ENCODE data around the gene DRGX.

The DRGX gene

DNA sequence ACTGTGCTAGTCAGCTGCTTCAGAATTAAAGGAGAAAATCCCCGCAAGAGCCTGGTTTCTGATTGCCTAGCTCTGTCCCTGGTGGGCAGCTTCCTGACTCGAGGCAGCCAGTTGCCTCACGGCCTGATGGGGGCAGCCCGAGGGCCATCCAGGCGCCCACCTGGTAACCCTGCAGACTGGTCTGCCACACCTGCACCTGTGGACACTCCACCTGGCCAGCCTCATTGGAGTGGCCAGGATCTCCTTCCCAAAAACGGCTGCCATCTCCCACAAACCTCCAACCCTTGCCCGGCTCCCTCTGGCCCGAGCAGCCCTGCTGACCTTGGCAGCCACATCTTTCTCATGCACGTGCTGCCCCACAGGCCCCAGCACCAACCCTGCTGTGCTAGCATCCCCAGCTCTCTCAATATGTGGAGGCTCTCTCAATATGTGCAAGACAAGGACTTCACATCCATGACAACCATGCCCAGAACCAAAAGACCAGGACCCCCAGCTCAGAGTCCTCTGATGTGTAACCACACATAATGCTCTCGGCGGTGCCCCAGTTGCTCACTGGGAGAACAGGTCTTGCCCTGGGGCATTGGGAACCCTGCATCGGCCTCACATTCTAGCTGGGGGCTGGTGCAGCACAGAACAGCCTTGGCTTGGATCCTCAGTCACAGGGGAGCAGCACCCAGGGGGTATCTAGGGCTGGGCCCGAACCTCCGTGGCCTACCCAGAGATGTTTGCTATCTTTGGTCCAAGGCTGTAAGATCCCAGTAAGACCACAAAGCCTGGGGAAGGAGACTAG lies 14.6 kb downstream of the DRGX start:
- no peak for DNase-seq

DNA sequence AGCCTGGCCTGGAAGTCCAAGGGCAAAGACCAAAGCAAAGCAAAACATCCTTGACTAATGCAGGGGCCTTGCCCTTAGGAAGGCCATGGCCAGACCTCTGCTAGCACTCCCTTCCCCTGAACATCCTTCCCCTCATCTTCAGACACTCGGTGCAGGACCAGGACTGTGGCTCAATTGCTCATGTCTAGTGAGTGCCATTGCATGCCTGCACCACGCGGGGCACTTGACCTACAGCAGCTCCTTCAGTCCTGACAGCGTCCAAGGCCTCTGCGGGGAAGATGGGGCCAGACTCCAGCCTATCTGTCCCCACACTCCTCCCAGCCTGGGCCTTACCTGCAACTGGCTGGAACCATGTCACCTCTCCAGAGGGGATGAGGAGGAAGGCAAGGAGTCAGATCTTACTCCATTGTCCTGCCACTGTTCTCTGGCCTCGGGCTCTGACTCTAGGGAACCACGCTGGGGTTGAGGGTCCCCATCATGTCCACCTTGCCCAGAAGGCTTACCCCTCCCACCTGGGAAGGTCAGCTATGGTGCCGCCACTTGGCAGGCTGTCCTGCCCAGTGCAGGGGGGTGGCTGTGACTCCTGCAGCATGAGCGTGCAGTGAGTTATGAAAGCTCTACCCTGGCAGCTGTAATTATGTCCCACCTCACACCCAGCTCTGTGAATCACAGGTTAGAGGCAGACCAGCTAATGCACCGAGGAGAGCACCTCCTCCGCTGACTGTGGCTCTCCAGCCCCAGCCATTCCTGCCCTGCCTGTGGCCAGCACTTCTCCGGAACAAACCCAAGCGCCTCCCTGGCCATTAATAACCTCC lies 16.1 kb downstream of the DRGX start:
- no peak for DNase-seq

DNA sequence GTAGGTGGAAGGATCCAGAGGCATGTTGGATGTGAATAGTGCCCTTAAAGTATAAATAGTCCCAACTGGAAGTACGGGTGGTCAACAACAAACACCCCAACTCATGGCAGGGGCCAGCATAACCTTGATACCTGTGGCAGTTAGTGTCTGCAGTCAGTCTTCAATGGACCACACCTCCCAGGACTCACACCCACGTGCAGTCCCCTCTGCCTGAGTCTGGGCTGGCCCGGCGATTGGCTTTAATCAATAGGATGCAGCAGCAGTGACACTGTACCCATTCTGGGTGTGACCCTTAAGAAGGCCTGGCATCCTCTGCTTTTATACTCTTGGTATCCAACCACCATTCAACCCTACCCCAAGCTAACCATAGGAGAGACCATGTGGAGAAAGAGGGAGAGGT lies 18.6 kb downstream of the DRGX start:
- DNase-seq = no peak

DNA sequence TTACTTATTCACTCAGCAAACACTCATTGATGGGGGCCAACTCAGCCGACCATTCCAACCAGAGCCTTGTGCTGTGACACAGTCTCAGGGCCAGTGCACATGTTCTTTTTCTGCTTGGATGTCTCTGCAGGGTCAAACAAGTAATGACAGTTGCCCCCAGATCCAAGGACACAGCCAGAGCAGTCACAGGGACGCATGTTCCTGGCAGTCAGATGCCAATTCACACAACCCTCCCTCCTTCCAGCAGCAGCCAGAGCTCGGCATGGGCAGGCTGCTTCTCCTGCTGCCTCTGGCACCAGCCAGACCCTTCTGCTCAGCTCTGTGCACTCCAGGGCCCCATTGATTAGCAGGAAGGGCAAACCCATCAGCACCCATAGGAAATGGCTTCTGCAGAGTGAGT lies 20.3 kb downstream of the DRGX start:
- DNase-seq = no peak

DNA sequence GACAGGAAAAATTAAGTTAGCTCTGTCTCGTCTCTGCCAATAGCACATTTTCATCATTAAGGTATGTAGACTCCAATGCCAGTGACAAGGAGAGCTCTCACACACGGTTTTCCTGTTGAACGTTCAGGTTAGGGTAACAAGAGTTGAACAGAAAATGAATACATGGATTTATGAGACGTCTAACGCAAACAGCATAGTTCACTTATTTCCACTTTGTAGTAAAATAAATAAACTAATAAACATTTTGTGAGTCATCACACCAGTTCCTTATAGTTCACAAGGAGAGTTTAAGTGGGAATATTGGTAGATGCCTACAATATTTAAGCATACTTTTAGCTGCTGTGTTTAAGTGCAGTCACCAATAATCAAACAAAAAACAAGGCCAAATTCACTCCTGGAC lies 21.1 kb downstream of the DRGX start:
- no peak for DNase-seq

DNA sequence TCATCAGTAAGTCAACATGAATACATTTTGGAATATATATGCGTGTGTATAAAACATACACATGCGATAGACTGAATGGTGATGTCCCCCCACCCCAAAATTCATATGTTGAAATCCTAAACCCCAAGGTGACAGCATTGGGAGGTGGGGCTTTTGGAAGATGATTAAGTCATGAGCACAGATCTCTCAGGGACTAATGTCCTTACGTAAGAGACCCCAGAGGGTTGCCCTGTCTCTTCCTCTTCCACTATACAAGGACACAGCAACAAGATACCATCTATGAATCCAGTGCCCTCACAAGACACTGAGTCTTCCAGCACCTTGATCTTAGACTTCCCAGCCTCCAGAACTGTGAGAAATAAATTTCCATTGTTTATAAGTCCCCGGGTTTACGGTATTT lies 22.5 kb downstream of the DRGX start:
- DNase-seq = no peak

DNA sequence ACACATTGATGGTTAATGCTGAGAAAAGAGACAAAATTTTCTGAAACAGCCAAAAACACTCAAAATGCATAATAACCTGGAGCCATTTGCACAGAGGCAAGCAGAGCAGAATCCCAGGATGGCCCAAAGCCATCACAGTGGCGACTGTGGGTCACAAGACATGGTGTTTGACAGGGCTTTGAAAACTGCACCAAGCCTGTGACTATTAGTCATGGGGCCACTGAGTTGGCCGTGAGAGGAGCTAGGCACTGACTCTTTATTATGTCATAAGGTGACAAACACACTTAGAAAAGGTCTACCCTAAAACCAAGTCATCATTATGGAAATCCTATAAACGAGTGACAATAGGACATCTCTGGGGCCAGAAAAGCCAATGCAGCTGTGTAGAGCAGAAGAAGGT lies 23.9 kb downstream of the DRGX start:
- no peak for DNase-seq

DNA sequence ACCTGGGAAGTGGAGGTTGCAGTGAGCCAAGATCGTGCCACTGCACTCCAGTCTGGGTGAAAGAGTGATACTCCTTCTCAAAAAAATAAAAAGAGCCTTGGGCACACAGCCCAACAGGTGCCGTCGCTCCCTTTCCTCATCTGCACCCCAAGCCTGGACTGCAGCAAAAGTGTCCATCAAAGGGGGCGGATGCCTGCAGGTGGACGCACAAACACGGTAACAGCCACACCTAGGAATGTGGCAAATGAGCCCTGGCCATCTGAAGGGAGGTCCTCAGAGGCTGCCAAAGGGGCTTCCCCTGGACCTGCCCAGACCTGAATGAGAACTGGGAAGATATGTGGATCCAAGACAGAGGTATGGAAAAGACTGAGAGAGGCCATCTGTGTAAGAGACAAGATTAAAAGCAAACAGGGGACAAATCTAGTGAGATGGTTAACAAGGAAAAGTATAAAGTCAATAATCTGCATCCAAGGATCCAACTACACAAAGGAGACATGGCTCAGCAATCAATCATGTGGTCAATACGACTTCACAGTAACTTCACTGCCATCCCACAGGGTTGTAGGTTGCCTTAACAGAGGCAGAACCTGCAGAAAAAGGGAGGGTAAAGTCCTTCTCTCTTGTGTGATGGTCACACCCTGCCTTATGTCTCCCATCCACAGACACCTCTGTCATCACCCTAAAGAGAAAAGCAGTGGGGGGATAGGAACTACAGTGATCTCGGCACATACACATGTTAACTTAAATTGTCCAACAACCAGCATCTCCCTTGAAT lies 25.4 kb downstream of the DRGX start:
- DNase-seq = no peak

DNA sequence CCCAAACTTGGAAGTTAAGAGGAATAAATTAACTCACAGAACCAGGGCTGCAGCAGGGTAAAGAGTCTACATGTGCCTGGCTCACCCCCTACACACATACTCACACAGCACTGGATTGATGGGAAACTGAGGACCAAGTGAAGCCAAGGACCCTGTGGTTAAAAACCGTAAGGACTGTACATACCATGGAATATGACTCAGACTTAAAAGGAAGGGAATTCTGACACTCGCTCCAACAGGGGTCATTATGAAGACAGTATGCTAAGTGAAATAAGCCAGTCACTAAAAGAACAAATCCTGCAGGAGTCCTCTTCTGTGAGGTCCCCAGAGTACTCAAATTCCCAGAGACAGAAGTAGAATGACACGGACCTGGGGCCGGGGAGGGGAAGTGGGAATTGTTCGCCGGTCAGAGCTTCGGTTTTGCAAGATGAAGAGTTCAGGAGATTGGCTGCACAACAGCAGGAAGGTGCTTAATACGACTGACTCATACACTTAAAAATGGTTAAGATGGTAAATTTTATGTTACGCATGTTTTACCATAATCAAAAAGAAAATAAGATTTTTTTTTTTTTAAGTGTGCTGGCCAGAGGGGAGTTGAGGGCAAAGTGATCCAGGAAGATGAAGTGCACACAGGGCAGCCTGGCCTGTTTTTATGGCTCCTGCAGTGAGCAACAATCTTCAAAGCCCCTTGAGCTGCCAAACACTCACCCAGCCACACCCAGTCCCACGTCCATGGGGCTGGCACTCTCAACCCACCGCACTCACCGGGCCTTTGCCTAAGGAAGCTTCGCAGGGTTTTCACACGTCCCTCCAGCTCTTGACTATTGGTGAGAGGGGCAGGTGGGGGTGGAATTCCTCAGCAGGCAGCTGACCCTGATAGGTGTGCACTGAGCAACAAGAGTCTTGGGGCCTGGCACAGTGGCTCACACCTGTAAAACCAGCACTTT lies 26.4 kb downstream of the DRGX start:
- no peak for DNase-seq

DNA sequence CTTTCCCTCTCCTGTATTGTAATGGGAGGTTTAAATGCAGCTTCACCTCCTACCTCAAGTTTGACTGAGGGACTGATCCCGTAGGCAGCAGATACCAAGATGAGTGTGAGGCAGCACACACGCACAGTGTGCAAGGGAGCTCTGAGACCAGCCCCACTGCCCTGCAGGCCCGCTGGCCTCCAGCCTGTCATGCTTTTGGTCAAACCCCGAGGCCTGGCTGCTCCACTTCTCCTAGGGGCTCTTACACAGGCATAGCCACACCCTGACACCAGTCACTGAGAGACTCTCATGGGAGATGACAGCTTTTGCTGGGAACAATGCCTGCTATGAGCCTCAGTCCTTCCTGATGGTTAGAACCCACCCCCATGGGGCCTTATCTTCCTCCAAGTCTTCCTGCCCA lies 27.6 kb downstream of the DRGX start:
- DNase-seq = no peak

DNA sequence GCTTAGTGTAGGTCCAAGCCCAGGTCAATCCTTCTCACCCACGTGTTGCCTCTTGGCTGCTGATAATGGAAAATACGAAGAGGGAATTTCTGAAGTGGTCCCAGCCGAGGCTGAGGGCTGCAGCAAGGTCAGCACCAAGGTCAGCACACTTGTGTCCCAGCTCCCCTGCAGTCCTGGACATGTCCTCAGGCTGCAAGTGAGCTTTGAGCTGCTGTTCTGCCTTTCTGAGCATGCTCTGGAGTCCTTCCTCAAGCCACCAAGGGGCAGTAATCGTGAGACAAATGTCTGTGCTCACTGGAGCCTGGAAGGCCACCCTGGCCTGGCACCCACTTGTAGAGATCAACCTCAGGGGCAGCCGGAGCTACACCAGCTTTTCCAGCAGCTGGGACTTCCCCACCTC lies 28.3 kb downstream of the DRGX start:
- no peak for DNase-seq

DNA sequence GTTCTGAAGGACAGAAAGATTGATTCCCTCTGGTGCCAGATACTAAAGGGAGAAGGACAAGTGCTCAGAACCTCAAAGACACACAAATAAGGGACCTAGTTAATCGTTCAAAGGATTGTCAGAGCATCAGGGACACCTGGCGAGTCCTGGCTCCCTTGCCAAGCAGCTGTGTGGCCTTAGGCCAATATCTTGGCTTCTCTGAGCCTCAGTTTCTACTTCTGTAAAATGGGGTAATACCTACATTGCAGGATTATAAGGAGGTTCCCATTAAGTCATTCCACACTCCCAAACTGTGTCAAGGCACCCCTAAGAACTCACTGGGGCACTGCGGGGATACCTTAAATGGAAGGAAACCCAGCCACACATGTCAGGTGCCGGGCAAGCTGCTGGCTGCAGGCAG lies 29.4 kb downstream of the DRGX start:
- no peak for DNase-seq

DNA sequence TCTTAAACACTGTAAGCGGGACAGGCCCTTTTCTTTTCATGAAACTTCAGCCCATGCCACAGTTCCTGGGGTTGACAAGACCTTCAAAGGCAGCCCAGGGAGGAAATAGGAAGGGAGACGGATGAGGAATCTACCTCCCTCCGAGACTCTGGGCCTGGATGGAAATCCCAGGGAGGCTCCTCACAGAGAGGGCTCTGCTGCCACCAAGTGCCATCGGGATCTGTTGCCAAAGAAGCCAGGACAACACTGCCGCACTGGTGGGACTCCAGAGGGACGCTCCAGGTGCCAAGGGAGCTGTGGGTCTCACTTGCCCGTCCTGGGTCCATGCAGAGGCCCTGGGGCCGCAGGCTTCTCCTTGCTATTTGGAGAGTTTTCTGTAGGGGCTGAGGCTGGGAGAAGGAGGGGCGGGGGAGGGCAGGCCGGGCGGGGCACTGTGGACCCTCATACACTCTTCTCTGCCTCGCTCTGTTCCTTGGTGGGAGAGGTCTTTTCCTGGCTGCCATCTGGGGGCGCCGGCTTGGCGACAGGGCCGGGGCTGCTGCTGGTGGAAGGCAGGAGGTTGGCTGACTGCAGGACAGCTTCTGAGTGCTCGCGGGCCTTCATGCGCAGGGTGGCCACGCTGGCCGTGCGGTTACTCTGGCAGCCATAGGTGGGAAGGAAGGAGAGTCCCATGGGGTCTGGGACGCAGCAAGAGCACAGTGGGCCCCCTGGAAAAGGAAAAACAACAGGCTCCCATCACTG lies 30.0 kb downstream of the DRGX start:
- DNase-seq = no peak

DNA sequence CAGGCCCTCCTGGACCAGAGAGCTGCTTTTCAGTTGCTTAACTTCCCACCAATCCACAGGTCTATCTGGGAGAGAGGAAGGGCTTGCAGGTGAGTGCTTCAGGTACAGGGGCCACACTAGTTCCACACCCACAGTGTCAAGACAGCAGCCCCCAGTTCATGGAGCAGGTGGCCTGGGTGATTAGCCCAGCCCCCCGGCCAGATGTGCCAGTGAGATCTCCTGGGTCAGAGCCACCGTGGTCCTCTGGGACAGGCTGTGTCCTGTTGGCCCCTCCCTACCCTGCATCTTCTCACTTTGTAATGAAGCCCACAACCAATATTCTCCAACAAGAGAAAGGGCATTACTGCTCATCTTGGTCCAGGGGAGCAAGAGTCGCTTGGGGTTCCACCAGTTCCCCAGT lies 30.6 kb downstream of the DRGX start:
- no peak for DNase-seq

DNA sequence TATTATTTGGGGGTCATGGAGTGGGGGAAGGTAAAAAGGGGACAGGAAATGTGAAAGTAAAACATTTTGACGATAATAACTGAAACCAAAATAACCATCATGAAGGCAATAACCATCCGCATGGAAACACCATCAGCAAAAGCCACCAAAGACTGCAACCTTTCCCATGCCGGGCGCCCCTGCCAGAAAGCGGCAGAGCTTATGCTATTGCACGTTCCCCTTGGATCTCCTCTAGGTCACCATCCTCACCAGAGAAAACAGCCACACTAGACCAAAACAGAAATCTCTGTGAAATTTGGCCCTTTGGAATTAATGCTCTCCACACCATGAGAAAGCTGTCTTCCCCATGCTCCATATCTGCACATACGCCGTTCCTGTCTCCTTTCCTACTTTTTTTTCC lies 31.1 kb downstream of the DRGX start:
- no peak for DNase-seq

DNA sequence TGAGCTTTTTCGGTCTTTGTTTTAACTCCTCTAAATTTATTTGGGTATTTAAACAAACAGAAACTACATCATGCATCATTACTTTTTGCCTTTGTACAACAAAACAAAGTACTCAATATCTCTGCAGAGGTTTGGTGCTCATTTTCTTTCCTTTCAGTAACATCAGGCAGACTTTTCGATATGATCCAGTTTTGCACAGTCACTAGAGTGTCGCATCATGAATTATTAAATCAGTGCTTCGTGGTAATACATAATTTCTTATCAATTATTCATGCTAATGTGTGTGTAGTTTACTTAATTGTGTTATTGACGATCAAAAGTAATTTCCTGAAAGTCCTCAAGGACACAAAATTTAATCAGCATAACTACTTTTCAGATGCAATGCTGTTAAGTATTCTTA lies 31.8 kb downstream of the DRGX start:
- no peak for DNase-seq

DNA sequence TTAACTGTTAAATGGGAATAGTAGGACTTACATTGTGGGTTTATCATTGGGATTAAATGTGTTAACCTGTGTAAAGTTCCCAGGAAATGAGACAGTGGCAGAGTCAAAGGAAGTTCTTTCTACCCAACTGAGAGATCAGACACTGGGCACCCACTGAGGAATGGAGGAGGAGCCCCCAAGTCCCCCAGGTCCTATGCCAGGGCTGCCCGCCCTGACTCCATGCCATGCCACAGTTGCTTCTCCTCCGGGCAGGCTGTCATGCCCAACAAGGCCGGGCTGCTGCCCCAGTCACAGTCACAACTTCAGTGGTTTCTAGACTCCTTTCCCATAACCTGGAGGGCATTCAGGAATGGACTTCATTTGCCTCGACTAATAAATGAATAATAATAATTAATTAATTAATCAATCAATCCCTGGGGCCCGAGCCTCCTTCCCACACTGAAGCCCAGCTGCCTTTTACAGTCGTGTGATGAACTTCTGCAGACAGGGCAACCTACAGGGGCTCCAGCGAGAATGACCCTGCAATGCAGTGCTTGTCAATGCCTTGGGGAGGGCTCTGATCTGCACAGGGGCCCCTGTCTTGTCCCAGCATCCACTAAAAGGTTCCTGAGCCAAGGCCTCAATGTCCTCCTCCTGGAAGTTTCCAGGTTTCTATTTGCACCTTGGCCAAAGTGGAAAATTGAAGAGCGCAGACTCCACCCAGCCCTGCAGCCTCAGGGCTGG lies 32.4 kb downstream of the DRGX start:
- no peak for DNase-seq

DNA sequence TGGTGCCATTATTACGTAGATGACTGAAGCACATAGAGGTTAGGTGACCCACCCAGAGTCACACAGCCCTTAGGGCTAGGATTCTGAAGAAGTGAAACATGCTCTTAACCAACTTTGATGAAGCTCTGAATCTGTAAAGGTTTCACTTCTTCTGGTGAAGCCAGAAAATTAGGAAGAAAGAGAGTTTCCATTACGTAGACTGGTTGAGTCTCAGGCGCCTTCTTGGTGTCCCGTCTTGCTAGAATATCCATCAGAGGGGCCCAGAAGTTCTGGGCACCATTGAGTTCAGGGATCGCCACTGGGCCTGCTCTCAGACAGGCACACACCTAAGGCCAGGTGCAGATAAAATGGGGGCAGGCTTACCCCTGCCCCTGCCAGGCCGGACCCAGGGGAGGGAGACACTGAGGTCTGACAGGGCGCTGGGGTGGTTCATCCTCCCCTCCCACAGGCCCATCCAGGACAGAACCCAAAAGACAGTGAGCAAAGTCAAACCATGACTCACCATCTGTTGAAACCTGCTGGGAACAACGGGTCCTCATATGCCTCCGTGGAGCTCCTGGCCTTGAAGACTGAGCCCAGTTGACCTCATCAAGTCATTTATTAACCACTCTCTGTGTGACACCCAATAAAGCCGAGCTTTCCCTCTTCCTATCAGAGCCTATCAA lies 33.2 kb downstream of the DRGX start:
- DNase-seq = no peak

DNA sequence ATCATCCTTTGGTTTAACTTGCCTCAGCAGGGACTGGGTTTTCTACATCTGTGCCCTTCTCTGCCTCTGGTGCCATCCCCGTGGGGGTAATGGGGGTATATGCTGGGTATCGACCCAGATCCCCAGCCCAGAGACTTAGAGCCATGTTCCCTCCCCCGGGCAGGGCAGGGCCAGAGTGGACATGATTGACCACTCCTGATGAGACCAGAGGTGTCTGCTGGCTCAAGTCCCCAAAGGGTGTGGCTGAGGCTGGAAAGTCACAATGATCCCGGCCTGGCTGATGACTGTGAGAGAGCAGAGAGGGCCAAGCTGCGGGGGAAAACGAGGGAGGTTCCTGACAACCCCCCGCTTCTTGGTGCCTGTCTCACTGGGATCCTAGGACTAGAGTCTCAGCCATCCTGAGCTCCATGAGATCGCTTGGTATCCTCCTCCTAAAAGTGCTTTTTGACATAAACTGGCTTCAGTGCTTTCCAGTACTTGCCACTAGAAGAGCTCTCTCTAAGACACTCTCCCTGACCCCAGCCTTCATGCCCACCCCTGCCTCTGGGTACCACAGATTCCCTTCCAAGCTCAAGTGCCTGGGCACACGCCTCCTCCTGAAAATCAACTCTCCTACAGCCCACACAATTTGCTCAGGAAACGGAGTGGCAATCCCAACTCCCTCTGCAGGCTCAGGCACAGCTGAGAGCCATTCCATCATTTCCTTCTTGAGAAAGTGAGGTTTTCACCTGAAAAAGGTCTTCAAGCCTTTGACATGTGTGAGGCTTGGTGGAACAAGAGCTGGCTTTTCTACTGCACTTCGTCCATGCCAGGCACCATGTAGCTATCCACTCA lies 33.9 kb downstream of the DRGX start:
- DNase-seq = no peak

DNA sequence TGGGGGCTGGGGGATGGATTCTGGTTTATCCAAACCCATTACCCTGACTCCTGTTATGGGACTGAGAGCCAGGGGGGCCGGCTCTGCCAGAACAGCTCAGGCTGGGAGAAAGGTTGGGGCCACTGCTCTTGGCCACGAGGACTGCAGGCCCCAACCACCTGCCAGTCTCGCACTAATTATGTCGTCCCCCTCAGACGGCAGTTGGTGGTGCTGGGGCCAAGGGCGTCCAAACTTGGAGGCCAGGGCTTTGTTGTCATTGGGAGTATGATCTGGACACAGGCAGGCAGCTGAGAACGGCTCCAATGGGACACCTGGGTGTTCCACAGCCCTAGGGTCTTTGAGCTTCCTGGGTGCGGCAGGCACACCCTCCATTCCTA lies 34.7 kb downstream of the DRGX start:
- DNase-seq = no peak

Data from GF-D8 (cell line).